HG03575 (cell line): ENCODE data around the gene PGA3.
"Not testable (repeated sequence)": the region's sequence is repeated elsewhere in the genome, so short reads cannot be mapped to it uniquely, and the experiment has no call there.

ENCODE experiments used
- ATAC-seq: cut with Tn5 transposase; IDR thresholded peaks from one replicate; pipeline ENCODE4 v1.9.1; 2021; ENCODE audit not compliant: unreplicated experiment, insufficient number of reproducible peaks, low FRiP score; ENCODE audit errors: extremely low read depth

PGA3 gene

GRCh38 chr11:61202950-61203746 is at the start of gene PGA3:
Gene PGA3 (plus strand): TSS chr11:61203515. CDS start chr11:61203565, 50 bp downstream.
- ATAC-seq = not testable (repeated sequence)

- no peak for ATAC-seq
Measured at GRCh38 chr11:61153593-61154095, 49.7 kb upstream of the PGA3 start.

- ATAC-seq = no peak
Measured at GRCh38 chr11:61154528-61154927, 48.8 kb upstream of the PGA3 start.

- no peak for ATAC-seq
Measured at GRCh38 chr11:61155312-61155711, 48.0 kb upstream of the PGA3 start.

GRCh38 chr11:61155741-61156140 is 47.6 kb upstream of the PGA3 start:
- ATAC-seq = no peak

- no peak for ATAC-seq
Measured at GRCh38 chr11:61157743-61158142, 45.6 kb upstream of the PGA3 start.

- no peak for ATAC-seq
Measured at GRCh38 chr11:61158691-61159381, 44.5 kb upstream of the PGA3 start.

- peak; percentile 9 for ATAC-seq
Measured at GRCh38 chr11:61160487-61161189, 42.7 kb upstream of the PGA3 start.

GRCh38 chr11:61161190-61162091 is 41.9 kb upstream of the PGA3 start, which contains the start of gene VPS37C:
Gene VPS37C (minus strand): TSS chr11:61161426. CDS start chr11:61138829, 22,597 bp downstream.
- peak; percentile 36 for ATAC-seq

- no peak for ATAC-seq
Measured at GRCh38 chr11:61162092-61162941, 41.0 kb upstream of the PGA3 start.

GRCh38 chr11:61163021-61163420 is 40.3 kb upstream of the PGA3 start:
- no peak for ATAC-seq

GRCh38 chr11:61163714-61164605 is 39.4 kb upstream of the PGA3 start:
- no peak for ATAC-seq

GRCh38 chr11:61164606-61165424 is 38.5 kb upstream of the PGA3 start:
- no peak for ATAC-seq

- ATAC-seq = not testable (repeated sequence)
Measured at GRCh38 chr11:61165785-61166184, 37.5 kb upstream of the PGA3 start.

GRCh38 chr11:61166331-61166730 is 37.0 kb upstream of the PGA3 start:
- ATAC-seq = not testable (repeated sequence)
